ENCODE results near the gene KNDC1.

The KNDC1 gene

DNA sequence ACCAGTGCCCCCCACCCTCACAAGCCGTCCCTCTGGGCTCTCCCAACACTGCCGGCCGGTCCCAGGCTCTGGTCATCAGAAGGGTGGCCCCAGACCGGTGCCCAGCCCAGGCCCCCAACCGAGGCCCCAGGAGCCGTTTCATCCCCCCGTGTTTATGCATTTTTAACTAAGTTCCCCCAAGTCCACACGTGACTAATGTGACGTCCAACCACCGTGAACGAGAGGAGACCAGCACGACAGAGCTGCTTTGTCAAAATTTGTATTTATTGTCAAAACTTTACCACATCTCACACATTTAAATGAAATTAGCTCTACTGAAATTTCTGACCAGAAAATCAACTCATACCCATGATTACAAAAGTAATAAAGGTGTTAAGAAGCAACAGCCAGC, 86.2 kb downstream of the KNDC1 start:
- Histone ChIP-seq H4K20me1 (ENCODE audit: insufficient read depth, low read length) (no peaks in the 10 kb centered on the region), H3K79me2 (ENCODE audit: low read length) (no peaks in the 10 kb centered on the region), H3F3A (ENCODE audit: insufficient read depth, low read length) (no peaks in the 10 kb centered on the region), H3K27me3 (replicated peaks; ENCODE audit: insufficient read depth, low read length) (peaks cover 82% of the 10 kb centered on the region), H3K9me2 (replicated peaks; ENCODE audit: insufficient read depth, low read length) (no peaks in the 10 kb centered on the region), H3K9me3 (replicated peaks; ENCODE audit: insufficient read depth, low read length) (no peaks in the 10 kb centered on the region), H3K27ac (ENCODE audit: low read length) (no peak overlapping the region), H3K9ac (ENCODE audit: low read length) (no peak overlapping the region), H3K4me3 (ENCODE audit: low read length) (no peak overlapping the region), H3K36me3 (replicated peaks; ENCODE audit: insufficient read depth, low read length) (no peaks in the 10 kb centered on the region), H3K4me2 (ENCODE audit: low read depth, low read length) (no peak overlapping the region), H3K4me1 (ENCODE audit: low read length) (0 out of 2 replicates have a peak, but pooled peaks cover 6% of the 10 kb centered on the region), H2AFZ (ENCODE audit: low read length) (no peak overlapping the region)
- DNase-seq: no peak
- TF ChIP-seq EZH2 (optimal IDR thresholded peaks at IDR 0.05; ENCODE audit: low read depth, low read length) (no peak), EZH2phosphoT487 (IDR thresholded peaks at IDR 0.05; ENCODE audit: low read length) (no peak)
- TF ChIP-seq, protein P1, sequence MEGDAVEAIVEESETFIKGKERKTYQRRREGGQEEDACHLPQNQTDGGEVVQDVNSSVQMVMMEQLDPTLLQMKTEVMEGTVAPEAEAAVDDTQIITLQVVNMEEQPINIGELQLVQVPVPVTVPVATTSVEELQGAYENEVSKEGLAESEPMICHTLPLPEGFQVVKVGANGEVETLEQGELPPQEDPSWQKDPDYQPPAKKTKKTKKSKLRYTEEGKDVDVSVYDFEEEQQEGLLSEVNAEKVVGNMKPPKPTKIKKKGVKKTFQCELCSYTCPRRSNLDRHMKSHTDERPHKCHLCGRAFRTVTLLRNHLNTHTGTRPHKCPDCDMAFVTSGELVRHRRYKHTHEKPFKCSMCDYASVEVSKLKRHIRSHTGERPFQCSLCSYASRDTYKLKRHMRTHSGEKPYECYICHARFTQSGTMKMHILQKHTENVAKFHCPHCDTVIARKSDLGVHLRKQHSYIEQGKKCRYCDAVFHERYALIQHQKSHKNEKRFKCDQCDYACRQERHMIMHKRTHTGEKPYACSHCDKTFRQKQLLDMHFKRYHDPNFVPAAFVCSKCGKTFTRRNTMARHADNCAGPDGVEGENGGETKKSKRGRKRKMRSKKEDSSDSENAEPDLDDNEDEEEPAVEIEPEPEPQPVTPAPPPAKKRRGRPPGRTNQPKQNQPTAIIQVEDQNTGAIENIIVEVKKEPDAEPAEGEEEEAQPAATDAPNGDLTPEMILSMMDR (IDR thresholded peaks at IDR 0.05; ENCODE audit: low read length): no peak

DNA sequence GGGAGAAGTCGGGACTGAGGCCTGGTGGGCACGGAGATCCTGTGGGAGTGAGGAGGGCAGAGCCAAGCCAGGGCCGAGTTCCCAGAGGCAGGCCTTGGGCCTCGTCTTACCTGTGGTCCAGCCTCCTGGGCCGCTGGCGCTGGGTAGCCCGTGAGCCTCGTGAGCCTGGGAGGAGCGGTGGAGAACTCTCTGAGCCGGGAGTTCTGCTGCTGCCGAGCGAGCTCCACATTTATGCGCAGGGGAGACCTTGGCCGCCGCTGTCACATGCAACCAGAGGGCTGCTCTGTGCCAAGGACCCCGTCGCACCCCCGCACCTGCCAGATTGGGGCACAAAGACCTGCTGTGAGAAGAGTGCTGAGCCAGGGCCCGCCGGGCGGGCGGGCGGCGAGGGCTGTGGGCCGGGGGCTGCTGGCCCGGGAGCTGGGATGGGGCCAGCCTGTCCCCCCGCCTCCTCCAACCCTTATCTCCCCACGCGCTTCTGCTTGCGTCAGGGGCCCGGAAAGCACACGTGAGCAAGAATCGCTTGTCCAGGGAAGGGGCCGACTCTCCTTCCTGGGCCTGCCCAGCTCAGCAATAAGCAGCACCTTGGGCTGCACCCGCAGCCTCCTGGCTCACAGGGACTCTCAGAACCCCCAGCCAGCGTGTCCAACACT, 87.8 kb downstream of the KNDC1 start:
- Histone ChIP-seq H3K4me3 (ENCODE audit: low read length) (no peak overlapping the region), H3K9me2 (replicated peaks; ENCODE audit: insufficient read depth, low read length) (no peaks in the 10 kb centered on the region), H4K20me1 (ENCODE audit: insufficient read depth, low read length) (no peaks in the 10 kb centered on the region), H3K4me1 (ENCODE audit: low read length) (no peaks in the 10 kb centered on the region), H3K9ac (ENCODE audit: low read length) (no peak overlapping the region), H3K9me3 (replicated peaks; ENCODE audit: insufficient read depth, low read length) (no peaks in the 10 kb centered on the region), H3K27ac (ENCODE audit: low read length) (no peak overlapping the region), H3K79me2 (ENCODE audit: low read length) (no peaks in the 10 kb centered on the region), H3K27me3 (replicated peaks; ENCODE audit: insufficient read depth, low read length) (peaks cover 91% of the 10 kb centered on the region), H3K36me3 (replicated peaks; ENCODE audit: insufficient read depth, low read length) (no peaks in the 10 kb centered on the region), H2AFZ (ENCODE audit: low read length) (no peak overlapping the region), H3K4me2 (ENCODE audit: low read depth, low read length) (no peak overlapping the region), H3F3A (ENCODE audit: insufficient read depth, low read length) (no peaks in the 10 kb centered on the region)
- DNase-seq: no peak
- TF ChIP-seq EZH2phosphoT487 (IDR thresholded peaks at IDR 0.05; ENCODE audit: low read length): no peak
- TF ChIP-seq EZH2 (optimal IDR thresholded peaks at IDR 0.05; ENCODE audit: low read depth, low read length): no peak
- TF ChIP-seq, protein P1 (IDR thresholded peaks at IDR 0.05; ENCODE audit: low read length): no peak

DNA sequence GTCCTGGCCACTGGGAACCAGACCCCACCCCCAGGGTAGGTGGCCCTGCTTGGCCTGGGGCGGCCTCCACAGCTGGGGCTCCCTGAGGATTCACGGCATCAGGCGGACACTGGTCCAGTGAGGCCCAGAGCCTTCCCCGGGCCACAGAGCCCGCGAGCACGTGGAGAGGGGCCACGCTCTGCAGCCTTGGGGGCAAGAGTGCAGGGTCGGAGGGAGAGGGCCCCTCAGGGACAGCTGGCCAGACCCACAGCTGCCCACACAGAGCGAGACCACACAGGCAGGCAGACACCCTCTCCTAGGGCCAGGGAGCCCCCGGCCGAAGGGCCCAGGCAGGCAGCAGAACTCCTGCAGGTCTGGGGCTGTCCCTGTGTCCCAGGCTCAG, 88.3 kb downstream of the KNDC1 start:
- no peak for TF ChIP-seq EZH2phosphoT487 (IDR thresholded peaks at IDR 0.05; ENCODE audit: low read length)
- TF ChIP-seq EZH2 (optimal IDR thresholded peaks at IDR 0.05; ENCODE audit: low read depth, low read length): no peak
- TF ChIP-seq, protein P1 (IDR thresholded peaks at IDR 0.05; ENCODE audit: low read length): no peak
- no peaks in the 10 kb centered on the region for H3K36me3 ChIP-seq (replicated peaks; ENCODE audit: insufficient read depth, low read length)
- no peaks in the 10 kb centered on the region for H3K9me2 ChIP-seq (replicated peaks; ENCODE audit: insufficient read depth, low read length)
- no peaks in the 10 kb centered on the region for H3K9me3 ChIP-seq (replicated peaks; ENCODE audit: insufficient read depth, low read length)
- no peaks in the 10 kb centered on the region for H3K4me1 ChIP-seq (ENCODE audit: low read length)
- no peak overlapping the region for H3K4me2 ChIP-seq (ENCODE audit: low read depth, low read length)
- no peaks in the 10 kb centered on the region for H3K79me2 ChIP-seq (ENCODE audit: low read length)
- H3K4me3 ChIP-seq (ENCODE audit: low read length): no peak overlapping the region
- no peak overlapping the region for H2AFZ ChIP-seq (ENCODE audit: low read length)
- peaks cover 95% of the 10 kb centered on the region for H3K27me3 ChIP-seq (replicated peaks; ENCODE audit: insufficient read depth, low read length)
- no peak overlapping the region for H3K27ac ChIP-seq (ENCODE audit: low read length)
- H3K9ac ChIP-seq (ENCODE audit: low read length): no peak overlapping the region
- no peak for DNase-seq
- no peaks in the 10 kb centered on the region for H4K20me1 ChIP-seq (ENCODE audit: insufficient read depth, low read length)
- H3F3A ChIP-seq (ENCODE audit: insufficient read depth, low read length): no peaks in the 10 kb centered on the region

All from MM.1S (cell line).